Loucy (cell line): Measurements from ENCODE around the gene MRPL21.

Experiments used
- H2AFZ ChIP-seq: fragments of 200-600 bp; sonication (generic); 2 replicates; pipeline ENCODE4 v1.6.0; 2016; ENCODE audit warnings: antibody characterized with exemption, mild to moderate bottlenecking, low read length, moderate library complexity
- H3F3A ChIP-seq: fragments of 200-600 bp; 2 replicates; pipeline ENCODE4 v1.6.0; 2016; ENCODE audit warnings: antibody characterized with exemption, low read depth, mild to moderate bottlenecking
- H3K27me3 ChIP-seq: fragments of 200-600 bp; sonication (generic); 2 replicates; pipeline ENCODE4 v1.6.1; 2014; ENCODE audit warnings: low read length, mild to moderate bottlenecking; ENCODE audit not compliant: insufficient read depth, poor library complexity, severe bottlenecking
- H3K36me3 ChIP-seq: fragments of 200-600 bp; sonication (generic); 2 replicates; pipeline ENCODE4 v1.6.1; 2016; ENCODE audit warnings: low read length; ENCODE audit not compliant: insufficient read depth
- H3K4me1 ChIP-seq: fragments of 200-600 bp; sonication (generic); 2 replicates; pipeline ENCODE4 v1.5.1; 2014; ENCODE audit warnings: low read length, mild to moderate bottlenecking; ENCODE audit not compliant: insufficient read depth, poor library complexity, severe bottlenecking
- H3K4me2 ChIP-seq: fragments of 200-600 bp; sonication (generic); 2 replicates; pipeline ENCODE4 v1.6.0; 2014; ENCODE audit warnings: antibody characterized with exemption, low read length, low read depth, mild to moderate bottlenecking; ENCODE audit not compliant: poor library complexity, severe bottlenecking
- H3K4me3 ChIP-seq: fragments of 200-600 bp; sonication (generic); 2 replicates; pipeline ENCODE4 v1.5.1; 2014; ENCODE audit warnings: low read length, mild to moderate bottlenecking, mixed read lengths; ENCODE audit not compliant: poor library complexity, severe bottlenecking
- H3K79me2 ChIP-seq: fragments of 200-600 bp; sonication (generic); 2 replicates; pipeline ENCODE4 v1.6.1; 2014; ENCODE audit warnings: low read length; ENCODE audit not compliant: insufficient read depth
- H3K9ac ChIP-seq: fragments of 200-600 bp; sonication (generic); 2 replicates; pipeline ENCODE4 v1.6.0; 2014; ENCODE audit warnings: mild to moderate bottlenecking, low read depth, low read length, moderate library complexity; ENCODE audit not compliant: poor library complexity, severe bottlenecking
- H3K9me2 ChIP-seq: fragments of 200-600 bp; sonication (generic); replicated peaks from 2 replicates; pipeline ENCODE4 v1.6.1; 2016; ENCODE audit warnings: low read depth, low read length, mixed read lengths
- H3K9me3 ChIP-seq: fragments of 200-600 bp; sonication (generic); 2 replicates; pipeline ENCODE4 v1.6.1; 2014; ENCODE audit warnings: mild to moderate bottlenecking, antibody characterized with exemption, low read length, low read depth; ENCODE audit not compliant: insufficient read depth
- H4K20me1 ChIP-seq: fragments of 200-600 bp; sonication (generic); 2 replicates; pipeline ENCODE4 v1.6.0; 2014; ENCODE audit warnings: antibody characterized with exemption, low read length, mild to moderate bottlenecking; ENCODE audit not compliant: insufficient read depth, poor library complexity, severe bottlenecking
- CTCF ChIP-seq: fragments of 200-600 bp; sonication (generic); conservative IDR thresholded peaks from 2 replicates; pipeline ENCODE4 v1.5.1; 2014; ENCODE audit warnings: mild to moderate bottlenecking, antibody characterized with exemption, low read length
- EZH2phosphoT487 ChIP-seq: fragments of 200-600 bp; IDR thresholded peaks from 2 replicates; pipeline ENCODE4 v1.6.1; 2018; ENCODE audit warnings: antibody characterized with exemption, mild to moderate bottlenecking, moderate library complexity, borderline replicate concordance

Gene MRPL21

GRCh38 chr11:68934666-68935065 lies 31.0 kb upstream of the MRPL21 start:
- Histone ChIP-seq H3K4me1 (no peaks in the 10 kb centered on the region), H3K27me3 (no peaks in the 10 kb centered on the region), H3K9me3 (no peaks in the 10 kb centered on the region), H3K9ac (no peak overlapping the region), H3K4me2 (no peak overlapping the region), H3F3A (no peaks in the 10 kb centered on the region), H4K20me1 (no peaks in the 10 kb centered on the region), H3K79me2 (no peaks in the 10 kb centered on the region), H3K4me3 (no peak overlapping the region), H3K36me3 (peaks cover 43% of the 10 kb centered on the region; the same call in 1 of the 2 replicates), H2AFZ (no peak overlapping the region), H3K9me2 (no peaks in the 10 kb centered on the region)
- TF ChIP-seq CTCF (no peak), EZH2phosphoT487 (no peak)

- Histone ChIP-seq H3K4me1 (no peaks in the 10 kb centered on the region), H3K4me3 (no peak overlapping the region), H3K4me2 (no peak overlapping the region), H3K9ac (no peak overlapping the region), H3K79me2 (no peaks in the 10 kb centered on the region), H3K27me3 (no peaks in the 10 kb centered on the region), H3K9me2 (no peaks in the 10 kb centered on the region), H4K20me1 (no peaks in the 10 kb centered on the region), H2AFZ (no peak overlapping the region), H3F3A (no peaks in the 10 kb centered on the region), H3K36me3 (peaks cover 47% of the 10 kb centered on the region; the same call in 1 of the 2 replicates), H3K9me3 (no peaks in the 10 kb centered on the region)
- no peak for TF ChIP-seq CTCF
- TF ChIP-seq EZH2phosphoT487 = no peak
These were observed 30.7 kb upstream of the MRPL21 start for GRCh38 chr11:68934321-68934645.

GRCh38 chr11:68933605-68934320 lies 30.1 kb upstream of the MRPL21 start:
- Histone ChIP-seq H3K79me2 (no peaks in the 10 kb centered on the region), H3K4me3 (no peak overlapping the region), H3F3A (no peaks in the 10 kb centered on the region), H2AFZ (no peak overlapping the region), H3K9me3 (no peaks in the 10 kb centered on the region), H4K20me1 (no peaks in the 10 kb centered on the region), H3K4me1 (no peaks in the 10 kb centered on the region), H3K9ac (no peak overlapping the region), H3K27me3 (no peaks in the 10 kb centered on the region), H3K9me2 (no peaks in the 10 kb centered on the region), H3K36me3 (peaks cover 52% of the 10 kb centered on the region; the same call in 1 of the 2 replicates), H3K4me2 (no peak overlapping the region)
- TF ChIP-seq CTCF (no peak), EZH2phosphoT487 (no peak)
